ENCODE data around the gene LINS1.

LINS1 gene

GRCh38 chr15:100642213-100642949 lies 40.4 kb upstream of the LINS1 start:
- no peak overlapping the region for H3K4me3 ChIP-seq (ENCODE audit: low read depth, low read length)
- TF ChIP-seq CTCF (IDR thresholded peaks at IDR 0.05; ENCODE audit: borderline replicate concordance, insufficient read depth, low read depth, low read length): no peak

- no peak overlapping the region for H3K4me3 ChIP-seq (ENCODE audit: low read depth, low read length)
- TF ChIP-seq CTCF (IDR thresholded peaks at IDR 0.05; ENCODE audit: borderline replicate concordance, insufficient read depth, low read depth, low read length): no peak
Observed at GRCh38 chr15:100638177-100638730, 36.3 kb upstream of the LINS1 start.

GRCh38 chr15:100635406-100636071 lies 33.6 kb upstream of the LINS1 start:
- TF ChIP-seq CTCF (IDR thresholded peaks at IDR 0.05; ENCODE audit: borderline replicate concordance, insufficient read depth, low read depth, low read length): no peak
- no peak overlapping the region for H3K4me3 ChIP-seq (ENCODE audit: low read depth, low read length)

GRCh38 chr15:100633763-100634075 lies 31.7 kb upstream of the LINS1 start:
- no peak for TF ChIP-seq CTCF (IDR thresholded peaks at IDR 0.05; ENCODE audit: borderline replicate concordance, insufficient read depth, low read depth, low read length)
- H3K4me3 ChIP-seq (ENCODE audit: low read depth, low read length): no peak overlapping the region

GRCh38 chr15:100631831-100632230 lies 29.8 kb upstream of the LINS1 start:
- H3K4me3 ChIP-seq (ENCODE audit: low read depth, low read length): no peak overlapping the region
- TF ChIP-seq CTCF (IDR thresholded peaks at IDR 0.05; ENCODE audit: borderline replicate concordance, insufficient read depth, low read depth, low read length): no peak

GRCh38 chr15:100628746-100629145 lies 26.8 kb upstream of the LINS1 start:
- H3K4me3 ChIP-seq (ENCODE audit: low read depth, low read length): no peak overlapping the region
- TF ChIP-seq CTCF (IDR thresholded peaks at IDR 0.05; ENCODE audit: borderline replicate concordance, insufficient read depth, low read depth, low read length): no peak

All from GM12875 (cell line).